CMK (cell line): ENCODE data around the gene INCA1.

Experiments
- DNase-seq: peaks from one replicate; pipeline ENCODE4 v3.0.0-alpha.2; 2010; ENCODE audit warnings: low read depth

INCA1 gene

DNA sequence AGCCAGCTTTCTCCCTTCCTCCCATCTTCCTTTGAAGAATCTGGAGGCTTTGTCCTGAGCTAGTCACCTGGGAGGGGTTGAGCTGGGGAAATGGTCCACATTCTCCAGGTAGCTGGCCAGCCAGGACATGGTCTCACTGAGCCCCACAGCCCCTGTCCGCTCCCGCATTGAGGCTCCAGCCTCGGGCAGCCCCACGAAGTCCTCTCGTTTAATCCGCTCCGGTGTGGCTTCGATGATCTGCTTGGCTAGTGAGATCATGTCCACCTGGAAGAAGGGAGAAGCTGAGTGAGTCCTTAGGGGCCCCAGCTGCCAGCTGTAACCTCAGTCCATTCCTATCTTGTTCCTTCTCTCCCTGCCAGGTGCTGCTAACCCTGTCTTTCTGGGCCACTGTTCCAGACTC lies 27.0 kb downstream of the INCA1 start:
- no peak for DNase-seq

- DNase-seq: no peak
Observed at GRCh38 chr17:4969551-4970173, 27.7 kb downstream of the INCA1 start.

GRCh38 chr17:4969047-4969550 lies 28.2 kb downstream of the INCA1 start:
- no peak for DNase-seq

DNA sequence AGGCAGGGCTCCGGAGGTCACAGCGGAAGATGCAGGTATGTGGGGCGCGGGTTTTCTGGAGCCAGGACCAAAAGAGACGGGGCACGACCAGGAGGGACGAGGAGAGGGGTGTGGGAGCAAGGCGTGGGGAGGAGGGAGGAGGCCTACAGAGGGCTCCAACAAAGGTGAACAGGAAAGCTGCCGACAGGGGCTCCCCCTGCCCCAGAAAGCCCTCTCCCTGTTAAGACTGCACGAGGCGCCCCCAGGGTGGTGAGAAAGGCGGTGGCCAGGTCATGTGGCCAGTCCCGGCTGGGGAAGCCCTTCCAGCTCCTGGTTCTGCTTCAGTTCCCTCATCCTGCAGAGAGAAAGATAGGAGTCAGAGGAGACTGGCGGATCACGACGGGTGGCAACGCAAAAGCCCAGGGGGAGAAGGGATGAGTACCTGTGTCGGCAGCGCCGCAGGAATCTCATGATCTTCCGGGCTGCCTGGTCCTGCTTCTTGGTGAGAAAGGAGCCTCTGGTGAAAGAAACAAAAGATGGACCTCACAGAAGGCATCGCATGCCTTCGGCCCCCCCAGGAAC lies 28.8 kb downstream of the INCA1 start:
- DNase-seq: no peak

DNA sequence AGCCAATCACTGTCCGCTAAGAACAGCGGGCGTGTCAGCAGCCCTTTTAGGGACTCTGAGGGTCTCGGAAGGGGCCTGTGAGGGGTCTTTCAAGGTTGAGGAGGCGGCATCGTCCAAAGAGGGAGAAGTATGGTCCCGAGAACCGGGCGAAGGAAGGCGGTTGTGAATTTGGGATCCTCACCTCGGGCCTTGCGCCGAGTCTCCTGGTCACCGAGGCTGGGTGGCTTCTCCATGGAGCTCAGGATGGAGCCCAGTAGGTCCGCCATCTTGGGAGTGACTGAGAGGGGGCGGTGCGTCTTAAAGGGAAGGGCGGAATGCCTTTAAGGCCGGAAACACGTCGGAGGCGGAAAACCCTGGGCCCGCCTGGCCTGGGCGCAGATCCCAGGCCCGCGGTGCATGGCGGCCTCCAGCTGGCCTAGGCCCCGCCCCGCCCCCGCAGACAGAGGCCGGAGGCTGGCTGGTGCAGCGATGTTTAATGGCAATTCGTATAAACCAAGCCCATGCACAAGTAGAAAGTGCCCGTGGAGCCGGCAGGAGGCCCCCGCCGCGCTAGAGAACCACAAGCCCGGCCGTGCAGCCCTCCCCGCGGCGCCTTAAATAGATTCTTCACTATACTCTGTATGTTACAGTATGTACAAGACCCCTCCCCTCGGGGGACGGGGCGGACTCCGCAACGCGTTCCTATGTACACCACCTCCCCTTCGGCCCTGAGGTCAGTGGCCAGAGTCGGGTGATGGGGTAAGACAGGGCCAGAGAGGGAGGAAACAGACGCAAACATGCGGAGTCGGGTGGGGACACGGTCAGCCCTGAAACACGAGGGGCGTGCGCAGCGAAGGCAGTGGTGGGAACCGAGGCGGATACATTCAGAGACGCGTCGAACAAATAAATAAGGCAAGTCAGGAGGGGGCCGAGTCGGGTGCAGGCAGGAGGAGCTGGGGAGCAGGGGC lies 29.5 kb downstream of the INCA1 start, which contains the start of gene SPAG7:
Gene SPAG7 (minus strand): TSS at position 279 of the 947 bp plus-strand sequence. CDS start 13 bp downstream, at position 266.
- DNase-seq: peak; percentile 83

GRCh38 chr17:4966844-4967538 lies 30.3 kb downstream of the INCA1 start:
- peak; percentile 83 for DNase-seq

- DNase-seq: no peak
Observed at GRCh38 chr17:4965311-4965986, 31.9 kb downstream of the INCA1 start.

GRCh38 chr17:4960279-4960922 lies 36.9 kb downstream of the INCA1 start:
- DNase-seq: no peak

GRCh38 chr17:4959261-4959965 lies 37.9 kb downstream of the INCA1 start:
- DNase-seq: no peak

DNA sequence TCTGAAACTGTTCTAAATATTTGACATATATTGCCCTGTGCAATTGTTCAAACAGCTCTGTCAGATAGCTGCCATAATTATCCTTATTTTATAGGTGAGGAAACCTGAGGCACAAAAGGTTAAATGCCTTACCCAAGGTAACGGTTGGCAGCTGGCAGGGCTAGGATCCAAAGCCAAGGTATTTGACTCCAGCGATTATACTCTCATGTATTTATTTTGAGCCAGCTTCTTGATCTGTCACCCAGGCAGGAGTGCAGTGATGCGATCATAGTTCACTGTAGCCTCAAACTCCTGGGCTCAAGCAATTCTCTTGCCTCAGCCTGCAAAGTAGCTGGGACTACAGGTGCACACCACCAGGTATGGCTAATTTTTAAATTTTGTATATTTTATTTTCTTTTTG lies 39.2 kb downstream of the INCA1 start:
- no peak for DNase-seq

GRCh38 chr17:4956493-4957061 lies 40.7 kb downstream of the INCA1 start:
- DNase-seq: no peak

GRCh38 chr17:4955091-4955490 lies 42.2 kb downstream of the INCA1 start:
- no peak for DNase-seq

DNA sequence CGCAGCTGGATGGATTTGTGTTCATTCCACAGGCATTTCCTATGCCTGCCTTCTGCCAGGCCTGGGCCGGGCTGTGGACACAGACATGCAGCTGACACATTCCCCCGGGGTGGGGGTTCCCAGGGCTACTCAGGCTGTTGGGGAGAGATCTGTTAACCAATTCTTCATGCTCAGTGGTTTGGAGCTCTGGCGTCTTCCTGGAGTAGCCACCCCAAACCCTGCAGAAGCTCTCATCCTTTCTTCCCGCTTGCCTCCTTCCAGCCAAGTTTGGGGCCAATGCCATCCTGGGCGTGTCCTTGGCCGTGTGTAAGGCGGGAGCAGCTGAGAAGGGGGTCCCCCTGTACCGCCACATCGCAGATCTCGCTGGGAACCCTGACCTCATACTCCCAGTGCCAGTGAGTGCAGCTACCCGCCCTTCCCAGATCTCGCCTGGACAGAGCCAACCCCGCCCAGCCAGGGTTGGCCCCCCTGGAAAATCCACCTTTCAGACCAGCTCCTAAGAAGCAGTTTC lies 43.8 kb downstream of the INCA1 start:
- DNase-seq: no peak

DNA sequence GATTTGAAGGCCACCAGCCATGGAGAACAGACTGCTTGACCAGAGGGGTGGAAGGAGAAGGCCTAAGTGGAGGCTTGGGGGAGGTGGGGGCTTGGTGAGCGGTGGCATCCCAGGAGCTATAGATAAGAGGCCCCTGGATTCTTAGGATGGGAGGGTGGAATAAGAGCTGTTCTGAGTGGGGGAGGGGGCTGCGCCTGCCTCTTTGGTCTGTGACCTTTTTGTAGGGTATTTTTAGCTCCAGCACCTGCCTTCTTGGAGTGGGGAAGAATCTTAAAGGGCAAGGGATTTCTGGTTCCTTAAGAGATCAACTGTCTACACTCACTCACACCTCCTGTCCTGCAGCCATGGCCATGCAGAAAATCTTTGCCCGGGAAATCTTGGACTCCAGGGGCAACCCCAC lies 45.8 kb downstream of the INCA1 start:
- no peak for DNase-seq

GRCh38 chr17:4950746-4951204 lies 46.5 kb downstream of the INCA1 start, which contains the start of gene ENO3:
TSS of gene ENO3 (plus strand) at chr17:4951119. CDS start at chr17:4951830, 711 bp downstream.
- no peak for DNase-seq

DNA sequence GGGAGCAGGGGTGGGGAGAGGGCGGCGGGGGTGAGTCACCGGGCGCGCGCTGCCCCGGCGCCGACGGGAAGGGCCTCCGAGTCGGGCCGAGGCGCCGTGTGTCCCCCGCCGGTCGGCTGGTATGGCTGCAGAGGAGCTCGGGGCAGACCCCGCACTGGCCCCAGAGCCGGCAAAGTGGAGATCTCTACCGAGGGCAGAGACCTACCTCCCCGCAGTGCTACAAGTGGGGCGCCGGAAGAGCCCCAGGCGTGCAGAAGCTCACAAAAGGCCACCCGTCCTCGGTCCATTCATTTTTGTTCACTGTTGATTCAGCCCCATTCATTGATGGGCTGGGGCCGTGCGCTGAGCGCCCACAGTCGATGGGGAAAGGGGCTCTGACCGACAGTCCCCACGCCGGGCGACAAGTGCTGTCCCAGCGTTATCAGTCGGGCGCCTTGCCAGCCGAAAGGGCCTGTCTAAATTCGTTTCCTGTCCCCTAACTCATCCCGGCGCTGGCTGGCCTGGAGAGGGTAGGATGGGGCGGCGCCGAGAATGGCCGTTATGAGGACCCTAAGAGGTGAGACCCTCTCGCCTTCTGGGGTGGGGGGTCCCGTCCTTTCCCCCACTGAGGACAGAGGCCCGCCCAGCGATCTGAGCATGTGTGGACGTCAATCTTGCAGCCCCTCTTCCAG lies 47.1 kb downstream of the INCA1 start:
- no peak for DNase-seq

DNA sequence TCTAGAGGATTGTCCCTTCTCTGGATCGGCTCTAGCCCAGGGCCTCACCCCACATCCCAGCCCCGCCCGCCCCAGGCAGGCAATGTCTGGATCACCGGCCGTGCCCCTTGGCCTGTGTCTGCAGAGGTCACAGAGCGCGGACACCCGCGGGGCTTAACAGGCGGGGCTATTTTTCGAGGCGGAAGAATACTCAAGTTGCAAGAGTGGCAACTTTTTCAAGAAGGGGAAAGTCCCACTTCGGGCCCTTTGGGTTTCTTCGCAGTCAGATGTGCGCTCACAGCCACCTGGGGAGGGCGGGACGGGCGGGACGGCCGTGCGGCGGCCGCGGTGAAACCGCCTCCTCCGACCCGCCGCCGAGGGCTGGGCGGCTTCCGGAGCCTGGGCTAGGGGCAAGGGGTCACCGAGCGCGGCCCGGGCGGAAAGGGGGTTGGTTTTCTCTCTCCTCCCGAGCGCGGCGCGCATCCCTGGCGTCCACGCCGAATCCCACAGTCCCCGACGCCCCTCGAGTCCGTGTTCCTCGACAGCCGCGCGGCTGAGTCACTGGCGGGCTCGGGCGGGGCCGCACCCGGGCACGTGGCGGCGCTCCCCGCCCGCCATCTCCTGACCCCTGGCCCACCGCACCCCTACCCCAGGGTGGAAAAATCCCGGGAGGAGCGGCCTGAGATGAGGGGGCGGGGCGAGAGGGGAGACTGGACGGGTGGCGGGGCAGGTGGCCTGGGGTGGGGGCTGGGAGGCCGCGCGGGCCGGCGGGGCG lies 47.8 kb downstream of the INCA1 start:
- no peak for DNase-seq

DNA sequence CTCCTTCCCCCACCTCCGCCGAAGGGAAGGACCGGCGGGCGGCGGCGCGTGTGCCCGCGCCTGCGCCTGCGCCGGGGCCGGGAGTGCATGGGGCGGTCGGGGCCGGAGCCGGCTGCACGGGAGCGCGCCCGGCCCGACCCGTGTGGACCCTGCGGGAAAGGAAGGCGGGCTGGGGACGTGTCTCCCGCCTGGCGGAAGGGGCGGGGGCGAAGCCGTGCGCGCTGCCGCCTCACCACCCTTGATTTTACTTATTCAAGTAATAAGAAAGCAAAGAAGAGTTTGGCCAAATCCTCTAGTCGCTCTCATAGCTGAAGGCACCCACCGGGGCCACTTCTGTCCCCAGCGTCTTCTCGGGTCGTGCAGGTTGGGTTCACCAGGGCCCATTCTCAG lies 48.4 kb downstream of the INCA1 start:
- no peak for DNase-seq
